Kidney glomerular epithelial cell (primary cell): Measurements from ENCODE around the gene IQGAP2.

Experiments used
- DNase-seq: peaks from one replicate; lab custom pipeline; 2025; lab: John Stamatoyannopoulos, UW

Gene IQGAP2

GRCh38 chr5:76477571-76477970, 74.5 kb downstream of the IQGAP2 start:
- no peak for DNase-seq

- DNase-seq = no peak
Observed at GRCh38 chr5:76479281-76479680, 76.2 kb downstream of the IQGAP2 start.

- DNase-seq = no peak
Observed at GRCh38 chr5:76479973-76480667, 77.0 kb downstream of the IQGAP2 start.

GRCh38 chr5:76482984-76483383, 79.9 kb downstream of the IQGAP2 start:
- DNase-seq = no peak

GRCh38 chr5:76483433-76483832, 80.3 kb downstream of the IQGAP2 start:
- no peak for DNase-seq

- no peak for DNase-seq
Observed at GRCh38 chr5:76483881-76484280, 80.8 kb downstream of the IQGAP2 start.

- DNase-seq = no peak
Observed at GRCh38 chr5:76485511-76485910, 82.4 kb downstream of the IQGAP2 start.

GRCh38 chr5:76487386-76487785, 84.3 kb downstream of the IQGAP2 start:
- DNase-seq = no peak

- DNase-seq = no peak
Observed at GRCh38 chr5:76487821-76488220, 84.7 kb downstream of the IQGAP2 start.

- no peak for DNase-seq
Observed at GRCh38 chr5:76488969-76489368, 85.9 kb downstream of the IQGAP2 start.

GRCh38 chr5:76489877-76490688, 87.0 kb downstream of the IQGAP2 start:
- no peak for DNase-seq

- DNase-seq = no peak
Observed at GRCh38 chr5:76490960-76491359, 87.9 kb downstream of the IQGAP2 start.

GRCh38 chr5:76492819-76493189, 89.7 kb downstream of the IQGAP2 start:
- no peak for DNase-seq

GRCh38 chr5:76493190-76493837, 90.2 kb downstream of the IQGAP2 start:
- no peak for DNase-seq

- no peak for DNase-seq
Observed at GRCh38 chr5:76494201-76494600, 91.1 kb downstream of the IQGAP2 start.

- DNase-seq = no peak
Observed at GRCh38 chr5:76495870-76496269, 92.8 kb downstream of the IQGAP2 start.

- no peak for DNase-seq
Observed at GRCh38 chr5:76497065-76497460, 94.0 kb downstream of the IQGAP2 start.

GRCh38 chr5:76497986-76498717, 95.1 kb downstream of the IQGAP2 start:
- no peak for DNase-seq

GRCh38 chr5:76499507-76500161, 96.5 kb downstream of the IQGAP2 start:
- DNase-seq = no peak

- DNase-seq = peak; percentile 12
Observed at GRCh38 chr5:76500633-76501393, 97.7 kb downstream of the IQGAP2 start.

GRCh38 chr5:76503929-76504328, 100.8 kb downstream of the IQGAP2 start:
- no peak for DNase-seq
